ENCODE results near the gene ATR. TPM values are rescaled to one million over a fixed set of nuclear protein-coding genes. Genes with fewer than 3 reads are reported as not detected.

The ATR gene
- total RNA-seq, 1 experiment from 2014 or later = 33.3 TPM

DNA sequence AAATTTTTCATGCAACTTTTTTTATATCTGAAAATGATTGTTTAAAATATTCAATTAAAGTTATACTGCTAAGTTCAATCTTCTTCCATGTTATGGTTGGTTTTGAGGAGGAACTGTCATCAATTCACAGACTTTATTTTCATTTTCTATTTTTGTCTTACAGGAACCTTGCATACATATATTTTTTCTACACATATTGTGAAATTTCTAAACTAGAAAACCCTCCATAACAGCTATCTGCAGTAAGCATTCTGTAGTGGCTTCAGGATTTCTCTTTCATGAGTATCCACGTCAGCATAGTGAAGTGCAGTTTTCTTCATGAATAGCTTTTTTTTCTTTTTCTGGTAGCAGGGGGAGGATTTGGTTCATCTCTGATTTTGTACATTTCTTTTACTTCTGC is 48.2 kb downstream of the ATR start:
- Histone ChIP-seq H3K4me1 (replicated peaks; ENCODE audit: insufficient read depth) (no peaks in the 10 kb centered on the region), H3F3A (ENCODE audit: insufficient read depth, low read depth) (no peaks in the 10 kb centered on the region), H3K4me2 (no peak overlapping the region), H2AFZ (no peak overlapping the region), H3K79me2 (ENCODE audit: low read depth) (no peaks in the 10 kb centered on the region), H3K9me3 (ENCODE audit: insufficient read depth, low read depth) (no peaks in the 10 kb centered on the region), H3K27ac (no peak overlapping the region), H3K4me3 (no peak overlapping the region), H3K9me2 (ENCODE audit: insufficient read depth) (no peaks in the 10 kb centered on the region), H3K36me3 (ENCODE audit: low read depth) (peaks cover 19% of the 10 kb centered on the region), H3K27me3 (ENCODE audit: insufficient read depth, low read depth) (no peaks in the 10 kb centered on the region), H4K20me1 (ENCODE audit: insufficient read depth) (no peaks in the 10 kb centered on the region)
- TF ChIP-seq EZH2 (IDR thresholded peaks at IDR 0.05; ENCODE audit: low read depth) (no peak), CTCF (conservative IDR thresholded peaks at IDR 0.05) (no peak)
- POLR2A ChIA-PET (ENCODE audit: unreplicated experiment) = no interaction called here
- DNase-seq = no peak
- BruUV-seq (replicated peaks) = no TSS peak
- CTCF ChIA-PET = no interaction called here
- intact Hi-C loops (cut with micrococcal nuclease; ENCODE audit: unreplicated experiment) = no loop called here

GRCh38 chr3:142523921-142524566 is 54.5 kb downstream of the ATR start:
- POLR2A ChIA-PET (ENCODE audit: unreplicated experiment) = interaction anchor here (0.7 kb wide), 1 partner anchor 99 kb away, joined by 4 read pairs; no protein-coding TSS in a partner anchor
- CTCF ChIA-PET = interaction anchor here (0.5 kb wide), 1 partner anchor 479 kb away, joined by 4 read pairs; no protein-coding TSS in a partner anchor
- H3K9me3 ChIP-seq (ENCODE audit: insufficient read depth, low read depth) = no peaks in the 10 kb centered on the region

GRCh38 chr3:142509079-142509478 is 69.5 kb downstream of the ATR start:
- Histone ChIP-seq H3K9me2 (ENCODE audit: insufficient read depth) (no peaks in the 10 kb centered on the region), H3K27me3 (ENCODE audit: insufficient read depth, low read depth) (no peaks in the 10 kb centered on the region), H3K79me2 (ENCODE audit: low read depth) (no peaks in the 10 kb centered on the region), H3K27ac (no peak overlapping the region), H2AFZ (no peak overlapping the region), H4K20me1 (ENCODE audit: insufficient read depth) (no peaks in the 10 kb centered on the region), H3K4me1 (replicated peaks; ENCODE audit: insufficient read depth) (no peaks in the 10 kb centered on the region), H3K4me3 (no peak overlapping the region), H3K36me3 (ENCODE audit: low read depth) (peaks cover 23% of the 10 kb centered on the region; the same call in 1 of the 2 replicates), H3K4me2 (no peak overlapping the region), H3F3A (ENCODE audit: insufficient read depth, low read depth) (no peaks in the 10 kb centered on the region), H3K9me3 (ENCODE audit: insufficient read depth, low read depth) (no peaks in the 10 kb centered on the region)
- ChIA-PET POLR2A (ENCODE audit: unreplicated experiment) (no interaction called here), CTCF (no interaction called here)
- BruUV-seq (replicated peaks) = no TSS peak
- DNase-seq = no peak
- intact Hi-C loops (cut with micrococcal nuclease; ENCODE audit: unreplicated experiment) = no loop called here
- no peak for TF ChIP-seq EZH2 (IDR thresholded peaks at IDR 0.05; ENCODE audit: low read depth)
- no peak for TF ChIP-seq CTCF (conservative IDR thresholded peaks at IDR 0.05)

More at GRCh38 chr3:142523921-142524566, 54.5 kb downstream of the ATR start:
- H3K4me3 ChIP-seq = no peak overlapping the region
- DNase-seq = no peak
- no peaks in the 10 kb centered on the region for H3K9me2 ChIP-seq (ENCODE audit: insufficient read depth)
- TF ChIP-seq CTCF (conservative IDR thresholded peaks at IDR 0.05) (no peak), EZH2 (IDR thresholded peaks at IDR 0.05; ENCODE audit: low read depth) (no peak)
- 0 out of 2 replicates have a peak, but pooled peaks cover 2% of the 10 kb centered on the region for H3F3A ChIP-seq (ENCODE audit: insufficient read depth, low read depth)
- no TSS peak for BruUV-seq (replicated peaks)
- no peaks in the 10 kb centered on the region for H3K27me3 ChIP-seq (ENCODE audit: insufficient read depth, low read depth)
- H3K36me3 ChIP-seq (ENCODE audit: low read depth) = peaks cover 16% of the 10 kb centered on the region
- H3K79me2 ChIP-seq (ENCODE audit: low read depth) = no peaks in the 10 kb centered on the region
- intact Hi-C loops (cut with micrococcal nuclease; ENCODE audit: unreplicated experiment) = no loop called here
- H3K4me1 ChIP-seq (replicated peaks; ENCODE audit: insufficient read depth) = no peaks in the 10 kb centered on the region
- no peak overlapping the region for H2AFZ ChIP-seq
- H3K4me2 ChIP-seq = no peak overlapping the region
- H3K27ac ChIP-seq = no peak overlapping the region
- no peaks in the 10 kb centered on the region for H4K20me1 ChIP-seq (ENCODE audit: insufficient read depth)

Data from PC-9 (cell line).